WTC11 (cell line): ENCODE results near the gene PTPRN2. TPM values are rescaled to one million over a fixed set of nuclear protein-coding genes. Genes with fewer than 3 reads are reported as not detected.

Experiments used
- EMX1 ChIP-seq: fragments of 250-450 bp; sonication (Bioruptor Pico); IDR thresholded peaks from 2 replicates; pipeline ENCODE4 v1.8.0; 2021; ENCODE audit warnings: mild to moderate bottlenecking
- NFYB ChIP-seq: sonication (generic); formaldehyde crosslinking; conservative IDR thresholded peaks from 2 replicates; pipeline ENCODE4 v1.8.0; 2022; ENCODE audit warnings: low read depth, missing genetic modification reagents
- total RNA-seq: library from RNA; stranded (reverse); gene quantifications from 3 replicates; pipeline ENCODE4 v1.2.3, GENCODE V29; 2021
- TF ChIP-seq, protein P1 (sequence below): sonication (generic); formaldehyde crosslinking; IDR thresholded peaks from 2 replicates; pipeline ENCODE4 v1.8.1; 2022; ENCODE audit warnings: mild to moderate bottlenecking, moderate library complexity, missing genetic modification reagents
- TF ChIP-seq, protein P2 (sequence below): fragments of 200-600 bp; IDR thresholded peaks from 2 replicates; pipeline ENCODE4 v1.8.0; 2022; ENCODE audit warnings: antibody characterized with exemption
- TF ChIP-seq, protein P3 (sequence below): sonication (generic); formaldehyde crosslinking; IDR thresholded peaks from 2 replicates; pipeline ENCODE4 v1.8.0; 2023; ENCODE audit warnings: missing genetic modification reagents, mild to moderate bottlenecking, borderline replicate concordance
- TF ChIP-seq, protein P4 (sequence below): sonication (generic); formaldehyde crosslinking; IDR thresholded peaks from 2 replicates; pipeline ENCODE4 v1.8.0; 2022; ENCODE audit warnings: mild to moderate bottlenecking, missing genetic modification reagents
- TF ChIP-seq, protein P5 (sequence below): sonication (generic); formaldehyde crosslinking; IDR thresholded peaks from 2 replicates; pipeline ENCODE4 v1.8.0; 2022; ENCODE audit warnings: mild to moderate bottlenecking, missing genetic modification reagents
- TF ChIP-seq, protein P6 (sequence below): fragments of 250-450 bp; sonication (Bioruptor Pico); IDR thresholded peaks from 2 replicates; pipeline ENCODE4 v1.9.0; 2021; ENCODE audit warnings: mild to moderate bottlenecking
- TF ChIP-seq, protein P7 (sequence below): sonication (generic); formaldehyde crosslinking; IDR thresholded peaks from 2 replicates; pipeline ENCODE4 v1.8.1; 2023; ENCODE audit warnings: mild to moderate bottlenecking, missing genetic modification reagents, borderline replicate concordance

The PTPRN2 gene
- total RNA-seq, 1 experiment from 2014 or later, result 4.7 TPM

DNA sequence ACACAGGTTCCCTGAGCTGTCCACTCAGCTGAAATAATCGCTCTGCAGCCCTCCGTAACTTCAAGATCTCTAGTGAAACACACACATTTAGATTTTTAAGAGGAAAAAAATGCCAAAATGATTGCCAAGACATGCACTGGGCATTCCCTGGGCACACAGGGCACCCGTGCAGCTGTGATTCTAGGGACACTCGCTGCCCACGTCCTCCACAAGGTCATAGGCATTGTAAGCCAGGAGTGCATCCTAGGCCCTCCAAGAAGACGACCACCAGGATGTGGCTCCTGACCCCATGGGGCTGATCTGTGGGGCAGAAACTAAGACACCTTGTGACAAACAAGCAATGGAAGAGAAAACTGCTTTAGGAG is 563.3 kb downstream of the PTPRN2 start (continued):
- TF ChIP-seq, protein P1, sequence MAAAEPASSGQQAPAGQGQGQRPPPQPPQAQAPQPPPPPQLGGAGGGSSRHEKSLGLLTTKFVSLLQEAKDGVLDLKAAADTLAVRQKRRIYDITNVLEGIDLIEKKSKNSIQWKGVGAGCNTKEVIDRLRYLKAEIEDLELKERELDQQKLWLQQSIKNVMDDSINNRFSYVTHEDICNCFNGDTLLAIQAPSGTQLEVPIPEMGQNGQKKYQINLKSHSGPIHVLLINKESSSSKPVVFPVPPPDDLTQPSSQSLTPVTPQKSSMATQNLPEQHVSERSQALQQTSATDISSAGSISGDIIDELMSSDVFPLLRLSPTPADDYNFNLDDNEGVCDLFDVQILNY (CRISPR knock-in tag), result no peak
- TF ChIP-seq, protein P2, sequence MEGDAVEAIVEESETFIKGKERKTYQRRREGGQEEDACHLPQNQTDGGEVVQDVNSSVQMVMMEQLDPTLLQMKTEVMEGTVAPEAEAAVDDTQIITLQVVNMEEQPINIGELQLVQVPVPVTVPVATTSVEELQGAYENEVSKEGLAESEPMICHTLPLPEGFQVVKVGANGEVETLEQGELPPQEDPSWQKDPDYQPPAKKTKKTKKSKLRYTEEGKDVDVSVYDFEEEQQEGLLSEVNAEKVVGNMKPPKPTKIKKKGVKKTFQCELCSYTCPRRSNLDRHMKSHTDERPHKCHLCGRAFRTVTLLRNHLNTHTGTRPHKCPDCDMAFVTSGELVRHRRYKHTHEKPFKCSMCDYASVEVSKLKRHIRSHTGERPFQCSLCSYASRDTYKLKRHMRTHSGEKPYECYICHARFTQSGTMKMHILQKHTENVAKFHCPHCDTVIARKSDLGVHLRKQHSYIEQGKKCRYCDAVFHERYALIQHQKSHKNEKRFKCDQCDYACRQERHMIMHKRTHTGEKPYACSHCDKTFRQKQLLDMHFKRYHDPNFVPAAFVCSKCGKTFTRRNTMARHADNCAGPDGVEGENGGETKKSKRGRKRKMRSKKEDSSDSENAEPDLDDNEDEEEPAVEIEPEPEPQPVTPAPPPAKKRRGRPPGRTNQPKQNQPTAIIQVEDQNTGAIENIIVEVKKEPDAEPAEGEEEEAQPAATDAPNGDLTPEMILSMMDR, result no peak
- TF ChIP-seq, protein P3, sequence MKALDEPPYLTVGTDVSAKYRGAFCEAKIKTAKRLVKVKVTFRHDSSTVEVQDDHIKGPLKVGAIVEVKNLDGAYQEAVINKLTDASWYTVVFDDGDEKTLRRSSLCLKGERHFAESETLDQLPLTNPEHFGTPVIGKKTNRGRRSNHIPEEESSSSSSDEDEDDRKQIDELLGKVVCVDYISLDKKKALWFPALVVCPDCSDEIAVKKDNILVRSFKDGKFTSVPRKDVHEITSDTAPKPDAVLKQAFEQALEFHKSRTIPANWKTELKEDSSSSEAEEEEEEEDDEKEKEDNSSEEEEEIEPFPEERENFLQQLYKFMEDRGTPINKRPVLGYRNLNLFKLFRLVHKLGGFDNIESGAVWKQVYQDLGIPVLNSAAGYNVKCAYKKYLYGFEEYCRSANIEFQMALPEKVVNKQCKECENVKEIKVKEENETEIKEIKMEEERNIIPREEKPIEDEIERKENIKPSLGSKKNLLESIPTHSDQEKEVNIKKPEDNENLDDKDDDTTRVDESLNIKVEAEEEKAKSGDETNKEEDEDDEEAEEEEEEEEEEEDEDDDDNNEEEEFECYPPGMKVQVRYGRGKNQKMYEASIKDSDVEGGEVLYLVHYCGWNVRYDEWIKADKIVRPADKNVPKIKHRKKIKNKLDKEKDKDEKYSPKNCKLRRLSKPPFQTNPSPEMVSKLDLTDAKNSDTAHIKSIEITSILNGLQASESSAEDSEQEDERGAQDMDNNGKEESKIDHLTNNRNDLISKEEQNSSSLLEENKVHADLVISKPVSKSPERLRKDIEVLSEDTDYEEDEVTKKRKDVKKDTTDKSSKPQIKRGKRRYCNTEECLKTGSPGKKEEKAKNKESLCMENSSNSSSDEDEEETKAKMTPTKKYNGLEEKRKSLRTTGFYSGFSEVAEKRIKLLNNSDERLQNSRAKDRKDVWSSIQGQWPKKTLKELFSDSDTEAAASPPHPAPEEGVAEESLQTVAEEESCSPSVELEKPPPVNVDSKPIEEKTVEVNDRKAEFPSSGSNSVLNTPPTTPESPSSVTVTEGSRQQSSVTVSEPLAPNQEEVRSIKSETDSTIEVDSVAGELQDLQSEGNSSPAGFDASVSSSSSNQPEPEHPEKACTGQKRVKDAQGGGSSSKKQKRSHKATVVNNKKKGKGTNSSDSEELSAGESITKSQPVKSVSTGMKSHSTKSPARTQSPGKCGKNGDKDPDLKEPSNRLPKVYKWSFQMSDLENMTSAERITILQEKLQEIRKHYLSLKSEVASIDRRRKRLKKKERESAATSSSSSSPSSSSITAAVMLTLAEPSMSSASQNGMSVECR (CRISPR knock-in tag), result no peak
- TF ChIP-seq, protein P4, sequence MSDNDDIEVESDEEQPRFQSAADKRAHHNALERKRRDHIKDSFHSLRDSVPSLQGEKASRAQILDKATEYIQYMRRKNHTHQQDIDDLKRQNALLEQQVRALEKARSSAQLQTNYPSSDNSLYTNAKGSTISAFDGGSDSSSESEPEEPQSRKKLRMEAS (CRISPR knock-in tag), result no peak
- TF ChIP-seq, protein P5, sequence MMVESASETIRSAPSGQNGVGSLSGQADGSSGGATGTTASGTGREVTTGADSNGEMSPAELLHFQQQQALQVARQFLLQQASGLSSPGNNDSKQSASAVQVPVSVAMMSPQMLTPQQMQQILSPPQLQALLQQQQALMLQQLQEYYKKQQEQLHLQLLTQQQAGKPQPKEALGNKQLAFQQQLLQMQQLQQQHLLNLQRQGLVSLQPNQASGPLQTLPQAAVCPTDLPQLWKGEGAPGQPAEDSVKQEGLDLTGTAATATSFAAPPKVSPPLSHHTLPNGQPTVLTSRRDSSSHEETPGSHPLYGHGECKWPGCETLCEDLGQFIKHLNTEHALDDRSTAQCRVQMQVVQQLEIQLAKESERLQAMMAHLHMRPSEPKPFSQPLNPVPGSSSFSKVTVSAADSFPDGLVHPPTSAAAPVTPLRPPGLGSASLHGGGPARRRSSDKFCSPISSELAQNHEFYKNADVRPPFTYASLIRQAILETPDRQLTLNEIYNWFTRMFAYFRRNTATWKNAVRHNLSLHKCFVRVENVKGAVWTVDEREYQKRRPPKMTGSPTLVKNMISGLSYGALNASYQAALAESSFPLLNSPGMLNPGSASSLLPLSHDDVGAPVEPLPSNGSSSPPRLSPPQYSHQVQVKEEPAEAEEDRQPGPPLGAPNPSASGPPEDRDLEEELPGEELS (CRISPR knock-in tag), result no peak
- no peak for TF ChIP-seq NFYB (CRISPR knock-in tag)
- TF ChIP-seq, protein P6, sequence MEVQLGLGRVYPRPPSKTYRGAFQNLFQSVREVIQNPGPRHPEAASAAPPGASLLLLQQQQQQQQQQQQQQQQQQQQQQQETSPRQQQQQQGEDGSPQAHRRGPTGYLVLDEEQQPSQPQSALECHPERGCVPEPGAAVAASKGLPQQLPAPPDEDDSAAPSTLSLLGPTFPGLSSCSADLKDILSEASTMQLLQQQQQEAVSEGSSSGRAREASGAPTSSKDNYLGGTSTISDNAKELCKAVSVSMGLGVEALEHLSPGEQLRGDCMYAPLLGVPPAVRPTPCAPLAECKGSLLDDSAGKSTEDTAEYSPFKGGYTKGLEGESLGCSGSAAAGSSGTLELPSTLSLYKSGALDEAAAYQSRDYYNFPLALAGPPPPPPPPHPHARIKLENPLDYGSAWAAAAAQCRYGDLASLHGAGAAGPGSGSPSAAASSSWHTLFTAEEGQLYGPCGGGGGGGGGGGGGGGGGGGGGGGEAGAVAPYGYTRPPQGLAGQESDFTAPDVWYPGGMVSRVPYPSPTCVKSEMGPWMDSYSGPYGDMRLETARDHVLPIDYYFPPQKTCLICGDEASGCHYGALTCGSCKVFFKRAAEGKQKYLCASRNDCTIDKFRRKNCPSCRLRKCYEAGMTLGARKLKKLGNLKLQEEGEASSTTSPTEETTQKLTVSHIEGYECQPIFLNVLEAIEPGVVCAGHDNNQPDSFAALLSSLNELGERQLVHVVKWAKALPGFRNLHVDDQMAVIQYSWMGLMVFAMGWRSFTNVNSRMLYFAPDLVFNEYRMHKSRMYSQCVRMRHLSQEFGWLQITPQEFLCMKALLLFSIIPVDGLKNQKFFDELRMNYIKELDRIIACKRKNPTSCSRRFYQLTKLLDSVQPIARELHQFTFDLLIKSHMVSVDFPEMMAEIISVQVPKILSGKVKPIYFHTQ (CRISPR knock-in tag), result no peak
- TF ChIP-seq EMX1, result no peak
- TF ChIP-seq, protein P7, sequence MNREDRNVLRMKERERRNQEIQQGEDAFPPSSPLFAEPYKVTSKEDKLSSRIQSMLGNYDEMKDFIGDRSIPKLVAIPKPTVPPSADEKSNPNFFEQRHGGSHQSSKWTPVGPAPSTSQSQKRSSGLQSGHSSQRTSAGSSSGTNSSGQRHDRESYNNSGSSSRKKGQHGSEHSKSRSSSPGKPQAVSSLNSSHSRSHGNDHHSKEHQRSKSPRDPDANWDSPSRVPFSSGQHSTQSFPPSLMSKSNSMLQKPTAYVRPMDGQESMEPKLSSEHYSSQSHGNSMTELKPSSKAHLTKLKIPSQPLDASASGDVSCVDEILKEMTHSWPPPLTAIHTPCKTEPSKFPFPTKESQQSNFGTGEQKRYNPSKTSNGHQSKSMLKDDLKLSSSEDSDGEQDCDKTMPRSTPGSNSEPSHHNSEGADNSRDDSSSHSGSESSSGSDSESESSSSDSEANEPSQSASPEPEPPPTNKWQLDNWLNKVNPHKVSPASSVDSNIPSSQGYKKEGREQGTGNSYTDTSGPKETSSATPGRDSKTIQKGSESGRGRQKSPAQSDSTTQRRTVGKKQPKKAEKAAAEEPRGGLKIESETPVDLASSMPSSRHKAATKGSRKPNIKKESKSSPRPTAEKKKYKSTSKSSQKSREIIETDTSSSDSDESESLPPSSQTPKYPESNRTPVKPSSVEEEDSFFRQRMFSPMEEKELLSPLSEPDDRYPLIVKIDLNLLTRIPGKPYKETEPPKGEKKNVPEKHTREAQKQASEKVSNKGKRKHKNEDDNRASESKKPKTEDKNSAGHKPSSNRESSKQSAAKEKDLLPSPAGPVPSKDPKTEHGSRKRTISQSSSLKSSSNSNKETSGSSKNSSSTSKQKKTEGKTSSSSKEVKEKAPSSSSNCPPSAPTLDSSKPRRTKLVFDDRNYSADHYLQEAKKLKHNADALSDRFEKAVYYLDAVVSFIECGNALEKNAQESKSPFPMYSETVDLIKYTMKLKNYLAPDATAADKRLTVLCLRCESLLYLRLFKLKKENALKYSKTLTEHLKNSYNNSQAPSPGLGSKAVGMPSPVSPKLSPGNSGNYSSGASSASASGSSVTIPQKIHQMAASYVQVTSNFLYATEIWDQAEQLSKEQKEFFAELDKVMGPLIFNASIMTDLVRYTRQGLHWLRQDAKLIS, result no peak
